ENCODE results near the gene RASGRP2.
A peak's percentile ranks its signal among the peaks of the same experiment; 100 is the strongest.

Gene RASGRP2

DNA sequence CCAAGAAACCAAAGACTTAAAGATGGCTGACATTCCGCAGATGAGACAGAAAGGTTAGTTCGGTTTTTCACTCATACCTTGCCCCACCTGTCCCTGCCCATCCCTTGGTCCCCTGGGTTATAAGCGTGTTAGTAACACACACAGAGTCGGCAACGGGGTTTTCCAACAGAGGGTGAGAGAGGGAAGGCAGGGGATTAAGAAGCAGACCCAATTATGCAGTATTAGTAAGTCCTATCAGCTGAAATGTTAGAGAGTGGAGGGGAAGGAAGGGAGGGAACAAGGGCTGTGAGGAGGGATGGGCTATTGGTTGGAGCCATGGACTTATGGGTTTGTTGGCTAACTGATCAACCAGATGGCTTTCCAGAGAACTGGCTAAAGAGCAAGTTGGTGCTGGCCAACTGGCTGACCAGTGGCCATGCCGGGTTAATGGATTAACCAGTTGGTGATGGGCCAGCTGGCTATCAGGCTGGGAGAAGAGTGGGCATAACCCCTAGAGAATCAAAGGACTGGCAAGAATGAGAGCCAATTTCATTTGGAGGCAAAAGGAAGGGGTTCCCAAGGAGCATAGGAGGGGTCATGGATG, 66.4 kb downstream of the RASGRP2 start:
- Histone ChIP-seq H3K9me3 (ENCODE audit: insufficient read depth, low read length) (no peaks in the 10 kb centered on the region), H3K27me3 (ENCODE audit: low read depth, low read length) (peaks cover 17% of the 10 kb centered on the region), H3K4me2 (ENCODE audit: low read length) (peak overlapping the region; percentile 84), H3K4me3 (ENCODE audit: low read length) (no peak overlapping the region), H2AFZ (ENCODE audit: low read depth, low read length) (no peak overlapping the region), H3K9ac (ENCODE audit: low read length) (no peak overlapping the region), H3K27ac (ENCODE audit: low read length) (no peak overlapping the region), H4K20me1 (ENCODE audit: insufficient read depth, low read length) (no peaks in the 10 kb centered on the region), H3K36me3 (replicated peaks; ENCODE audit: low read depth, low read length) (no peaks in the 10 kb centered on the region), H3K4me1 (ENCODE audit: low read length) (peaks cover 64% of the 10 kb centered on the region), H3K79me2 (ENCODE audit: low read length) (no peaks in the 10 kb centered on the region)
- TF ChIP-seq, protein P1, sequence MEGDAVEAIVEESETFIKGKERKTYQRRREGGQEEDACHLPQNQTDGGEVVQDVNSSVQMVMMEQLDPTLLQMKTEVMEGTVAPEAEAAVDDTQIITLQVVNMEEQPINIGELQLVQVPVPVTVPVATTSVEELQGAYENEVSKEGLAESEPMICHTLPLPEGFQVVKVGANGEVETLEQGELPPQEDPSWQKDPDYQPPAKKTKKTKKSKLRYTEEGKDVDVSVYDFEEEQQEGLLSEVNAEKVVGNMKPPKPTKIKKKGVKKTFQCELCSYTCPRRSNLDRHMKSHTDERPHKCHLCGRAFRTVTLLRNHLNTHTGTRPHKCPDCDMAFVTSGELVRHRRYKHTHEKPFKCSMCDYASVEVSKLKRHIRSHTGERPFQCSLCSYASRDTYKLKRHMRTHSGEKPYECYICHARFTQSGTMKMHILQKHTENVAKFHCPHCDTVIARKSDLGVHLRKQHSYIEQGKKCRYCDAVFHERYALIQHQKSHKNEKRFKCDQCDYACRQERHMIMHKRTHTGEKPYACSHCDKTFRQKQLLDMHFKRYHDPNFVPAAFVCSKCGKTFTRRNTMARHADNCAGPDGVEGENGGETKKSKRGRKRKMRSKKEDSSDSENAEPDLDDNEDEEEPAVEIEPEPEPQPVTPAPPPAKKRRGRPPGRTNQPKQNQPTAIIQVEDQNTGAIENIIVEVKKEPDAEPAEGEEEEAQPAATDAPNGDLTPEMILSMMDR (IDR thresholded peaks at IDR 0.05; ENCODE audit: low read depth, low read length), result no peak
- TF ChIP-seq EZH2phosphoT487 (IDR thresholded peaks at IDR 0.05; ENCODE audit: low read depth), result no peak
